Choroid plexus epithelial cell (primary cell): ENCODE measurements around the gene CTTNBP2.

ENCODE experiments used
- DNase-seq: peaks from one replicate; pipeline ENCODE4 v3.0.0-alpha.2; 2010; ENCODE audit warnings: low read depth
- H3K4me3 ChIP-seq: 2 replicates; pipeline ENCODE4 v1.5.1; 2011; ENCODE audit warnings: low read depth, mild to moderate bottlenecking, control low read depth, low read length, moderate library complexity
- CTCF ChIP-seq: conservative IDR thresholded peaks from 2 replicates; pipeline ENCODE4 v1.5.1; 2011; ENCODE audit warnings: low read depth, mild to moderate bottlenecking, control low read depth, inconsistent platforms, low read length, moderate library complexity

CTTNBP2 gene

GRCh38 chr7:117756586-117757085 lies 116.6 kb downstream of the CTTNBP2 start:
- no peak for TF ChIP-seq CTCF

GRCh38 chr7:117755136-117755535 lies 118.1 kb downstream of the CTTNBP2 start:
- H3K4me3 ChIP-seq, result no peak overlapping the region
- no peak for TF ChIP-seq CTCF
- DNase-seq, result no peak

More at GRCh38 chr7:117756586-117757085, 116.6 kb downstream of the CTTNBP2 start:
- DNase-seq, result no peak
- H3K4me3 ChIP-seq, result no peak overlapping the region

- TF ChIP-seq CTCF, result no peak
- DNase-seq, result no peak
- no peak overlapping the region for H3K4me3 ChIP-seq
These were observed 121.5 kb downstream of the CTTNBP2 start for GRCh38 chr7:117751775-117752174.

- peak; percentile 66 for TF ChIP-seq CTCF
- DNase-seq, result peak; percentile 63
- H3K4me3 ChIP-seq, result no peak overlapping the region
These were observed 122.4 kb downstream of the CTTNBP2 start for GRCh38 chr7:117750612-117751563.

- no peak for TF ChIP-seq CTCF
- no peak overlapping the region for H3K4me3 ChIP-seq
- DNase-seq, result no peak
These were observed 131.3 kb downstream of the CTTNBP2 start for GRCh38 chr7:117741962-117742361.

- no peak for DNase-seq
- no peak overlapping the region for H3K4me3 ChIP-seq
- no peak for TF ChIP-seq CTCF
These were observed 134.2 kb downstream of the CTTNBP2 start for GRCh38 chr7:117739085-117739484.
